Measurements from ENCODE around the gene FYB1.
A peak's percentile ranks its signal among the peaks of the same experiment; 100 is the strongest.

Gene FYB1

GRCh38 chr5:39146831-39147540, 72.4 kb downstream of the FYB1 start:
- WGBS, result 100% methylated on average over 1 of the region's 4 CpGs

GRCh38 chr5:39143151-39143860, 76.1 kb downstream of the FYB1 start:
- Histone ChIP-seq H3K18ac (ENCODE audit: low read depth in 1 of 2, low read length in 2 of 2) (no peak overlapping the region), H2AFZ (ENCODE audit: low read depth, low read length) (no peak overlapping the region), H3K27ac (ENCODE audit: low read length, poor library complexity, severe bottlenecking) (no peak overlapping the region), H2BK12ac (ENCODE audit: low read length in 2 of 2) (no peak overlapping the region), H3K4me2 (ENCODE audit: low read length, poor library complexity, severe bottlenecking) (no peak overlapping the region), H3K4me1 (ENCODE audit: control insufficient read depth, insufficient read depth, low read depth, low read length) (no peaks in the 10 kb centered on the region), H3K14ac (ENCODE audit: low read length in 2 of 2) (no peak overlapping the region), H3K4ac (ENCODE audit: low read depth in 1 of 2, low read length in 2 of 2) (no peak overlapping the region), H3K36me3 (ENCODE audit: control insufficient read depth in 1 of 2, insufficient read depth in 2 of 2, low read depth in 1 of 2, low read length in 2 of 2) (no peaks in the 10 kb centered on the region), H2AK5ac (ENCODE audit: low read length, severe bottlenecking) (no peak overlapping the region), H4K8ac (ENCODE audit: low read length) (no peak overlapping the region), H3K27me3 (ENCODE audit: control insufficient read depth in 1 of 2, insufficient read depth in 1 of 2, low read length in 2 of 2) (no peaks in the 10 kb centered on the region), H2BK120ac (ENCODE audit: low read depth, low read length) (no peak overlapping the region), H4K91ac (ENCODE audit: low read length) (no peak overlapping the region), H3K23ac (ENCODE audit: low read length in 2 of 2) (no peak overlapping the region), H2BK5ac (ENCODE audit: low read depth, low read length, poor library complexity, severe bottlenecking) (no peak overlapping the region), H3K4me3 (ENCODE audit: insufficient read depth in 1 of 2, low read depth in 1 of 2, low read length in 2 of 2) (no peak overlapping the region), H2BK15ac (ENCODE audit: low read depth, poor library complexity, severe bottlenecking) (no peak overlapping the region), H3K9ac (ENCODE audit: low read length) (no peak overlapping the region), H3K79me1 (replicated peaks; ENCODE audit: low read length, poor library complexity, severe bottlenecking) (no peaks in the 10 kb centered on the region), H3K9me3 (ENCODE audit: control insufficient read depth, low read length) (no peaks in the 10 kb centered on the region)
- DNase-seq, result no peak
- WGBS, result 84% methylated on average over 2 of the region's 3 CpGs

More at GRCh38 chr5:39146831-39147540, 72.4 kb downstream of the FYB1 start:
- Histone ChIP-seq H3K27ac (ENCODE audit: low read length, poor library complexity, severe bottlenecking) (no peak overlapping the region), H4K8ac (ENCODE audit: low read length) (no peak overlapping the region), H3K9ac (ENCODE audit: low read length) (no peak overlapping the region), H3K36me3 (ENCODE audit: control insufficient read depth in 1 of 2, insufficient read depth in 2 of 2, low read depth in 1 of 2, low read length in 2 of 2) (no peaks in the 10 kb centered on the region), H3K4me3 (ENCODE audit: insufficient read depth in 1 of 2, low read depth in 1 of 2, low read length in 2 of 2) (no peak overlapping the region), H3K79me1 (replicated peaks; ENCODE audit: low read length, poor library complexity, severe bottlenecking) (no peaks in the 10 kb centered on the region), H4K91ac (ENCODE audit: low read length) (no peak overlapping the region), H3K18ac (ENCODE audit: low read depth in 1 of 2, low read length in 2 of 2) (no peak overlapping the region), H3K9me3 (ENCODE audit: control insufficient read depth, low read length) (no peaks in the 10 kb centered on the region), H3K4me1 (ENCODE audit: control insufficient read depth, insufficient read depth, low read depth, low read length) (no peaks in the 10 kb centered on the region), H3K27me3 (ENCODE audit: control insufficient read depth in 1 of 2, insufficient read depth in 1 of 2, low read length in 2 of 2) (no peaks in the 10 kb centered on the region), H2AK5ac (ENCODE audit: low read length, severe bottlenecking) (no peak overlapping the region), H3K23ac (ENCODE audit: low read length in 2 of 2) (no peak overlapping the region), H3K14ac (ENCODE audit: low read length in 2 of 2) (no peak overlapping the region), H2BK15ac (ENCODE audit: low read depth, poor library complexity, severe bottlenecking) (no peak overlapping the region), H3K4me2 (ENCODE audit: low read length, poor library complexity, severe bottlenecking) (no peak overlapping the region), H2BK5ac (ENCODE audit: low read depth, low read length, poor library complexity, severe bottlenecking) (no peak overlapping the region), H2BK120ac (ENCODE audit: low read depth, low read length) (no peak overlapping the region), H3K4ac (ENCODE audit: low read depth in 1 of 2, low read length in 2 of 2) (no peak overlapping the region), H2AFZ (ENCODE audit: low read depth, low read length) (no peak overlapping the region), H2BK12ac (ENCODE audit: low read length in 2 of 2) (no peak overlapping the region)
- DNase-seq, result no peak

DNA sequence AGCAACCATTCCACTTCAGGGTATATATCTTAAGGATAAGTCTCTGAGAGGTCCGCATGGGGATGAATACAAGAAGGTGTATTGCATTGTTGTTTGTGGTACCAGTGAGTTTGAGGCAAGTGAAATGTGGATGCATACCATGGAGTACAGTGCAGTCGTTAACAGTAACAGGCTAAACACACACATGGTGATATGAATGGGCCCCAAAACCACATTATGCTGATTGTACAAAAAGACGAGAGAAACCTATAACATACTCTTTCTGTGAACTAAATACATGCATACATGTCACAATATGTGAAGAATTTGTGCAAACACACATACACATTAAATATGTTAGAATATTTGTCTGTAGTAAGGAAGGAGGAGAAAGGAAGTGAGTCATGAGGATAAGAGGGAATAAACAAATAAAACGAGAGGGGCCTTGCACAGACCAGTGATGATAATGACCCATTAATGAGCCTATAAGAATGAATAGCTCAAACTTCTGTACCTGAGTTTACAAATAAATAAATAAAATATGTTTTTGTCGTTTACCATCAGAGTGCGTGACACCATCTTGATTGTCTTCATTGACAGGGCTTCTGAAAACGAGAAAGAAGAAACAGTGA, 78.7 kb downstream of the FYB1 start:
- no peak overlapping the region for H2BK12ac ChIP-seq (ENCODE audit: low read length in 2 of 2)
- WGBS, result 83% methylated on average over 4 of the region's 7 CpGs
- DNase-seq, result peak; percentile 29
- no peak overlapping the region for H2BK15ac ChIP-seq (ENCODE audit: low read depth, poor library complexity, severe bottlenecking)
- no peak overlapping the region for H3K9ac ChIP-seq (ENCODE audit: low read length)
- no peak overlapping the region for H2AFZ ChIP-seq (ENCODE audit: low read depth, low read length)
- no peak overlapping the region for H3K14ac ChIP-seq (ENCODE audit: low read length in 2 of 2)
- H3K18ac ChIP-seq (ENCODE audit: low read depth in 1 of 2, low read length in 2 of 2), result no peak overlapping the region
- H3K4me2 ChIP-seq (ENCODE audit: low read length, poor library complexity, severe bottlenecking), result no peak overlapping the region
- H4K8ac ChIP-seq (ENCODE audit: low read length), result no peak overlapping the region
- no peaks in the 10 kb centered on the region for H3K79me1 ChIP-seq (replicated peaks; ENCODE audit: low read length, poor library complexity, severe bottlenecking)
- no peaks in the 10 kb centered on the region for H3K9me3 ChIP-seq (ENCODE audit: control insufficient read depth, low read length)
- no peak overlapping the region for H2BK120ac ChIP-seq (ENCODE audit: low read depth, low read length)
- H3K23ac ChIP-seq (ENCODE audit: low read length in 2 of 2), result no peak overlapping the region
- no peak overlapping the region for H3K4ac ChIP-seq (ENCODE audit: low read depth in 1 of 2, low read length in 2 of 2)
- no peak overlapping the region for H2AK5ac ChIP-seq (ENCODE audit: low read length, severe bottlenecking)
- no peak overlapping the region for H3K27ac ChIP-seq (ENCODE audit: low read length, poor library complexity, severe bottlenecking)
- H4K91ac ChIP-seq (ENCODE audit: low read length), result no peak overlapping the region
- no peak overlapping the region for H3K4me3 ChIP-seq (ENCODE audit: insufficient read depth in 1 of 2, low read depth in 1 of 2, low read length in 2 of 2)
- no peaks in the 10 kb centered on the region for H3K27me3 ChIP-seq (ENCODE audit: control insufficient read depth in 1 of 2, insufficient read depth in 1 of 2, low read length in 2 of 2)
- H2BK5ac ChIP-seq (ENCODE audit: low read depth, low read length, poor library complexity, severe bottlenecking), result no peak overlapping the region
- no peaks in the 10 kb centered on the region for H3K4me1 ChIP-seq (ENCODE audit: control insufficient read depth, insufficient read depth, low read depth, low read length)
- H3K36me3 ChIP-seq (ENCODE audit: control insufficient read depth in 1 of 2, insufficient read depth in 2 of 2, low read depth in 1 of 2, low read length in 2 of 2), result no peaks in the 10 kb centered on the region

DNA sequence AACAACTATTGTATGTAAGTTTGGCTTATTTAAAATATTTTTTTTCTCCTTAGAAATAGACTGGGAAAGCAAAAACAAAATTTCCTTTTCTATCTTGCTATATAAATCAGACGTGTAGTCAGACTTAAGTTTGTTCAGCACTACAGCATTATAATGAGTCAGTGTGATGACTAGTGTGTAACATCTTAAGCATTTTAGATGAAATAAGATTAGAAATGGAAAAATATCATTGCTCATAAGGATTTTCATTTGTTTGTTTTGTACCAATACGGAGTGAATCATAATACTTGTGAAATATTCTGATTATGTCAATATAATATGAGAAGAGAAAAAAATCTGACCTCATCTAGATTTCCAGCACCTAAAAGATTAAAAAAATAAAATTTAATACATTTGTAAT, 80.5 kb downstream of the FYB1 start:
- Histone ChIP-seq H3K4me1 (ENCODE audit: control insufficient read depth, insufficient read depth, low read depth, low read length) (no peaks in the 10 kb centered on the region), H2BK15ac (ENCODE audit: low read depth, poor library complexity, severe bottlenecking) (no peak overlapping the region), H3K79me1 (replicated peaks; ENCODE audit: low read length, poor library complexity, severe bottlenecking) (no peaks in the 10 kb centered on the region), H3K4me3 (ENCODE audit: insufficient read depth in 1 of 2, low read depth in 1 of 2, low read length in 2 of 2) (no peak overlapping the region), H2BK120ac (ENCODE audit: low read depth, low read length) (no peak overlapping the region), H3K23ac (ENCODE audit: low read length in 2 of 2) (no peak overlapping the region), H3K9me3 (ENCODE audit: control insufficient read depth, low read length) (no peaks in the 10 kb centered on the region), H3K27me3 (ENCODE audit: control insufficient read depth in 1 of 2, insufficient read depth in 1 of 2, low read length in 2 of 2) (no peaks in the 10 kb centered on the region), H3K18ac (ENCODE audit: low read depth in 1 of 2, low read length in 2 of 2) (no peak overlapping the region), H3K36me3 (ENCODE audit: control insufficient read depth in 1 of 2, insufficient read depth in 2 of 2, low read depth in 1 of 2, low read length in 2 of 2) (no peaks in the 10 kb centered on the region), H3K4me2 (ENCODE audit: low read length, poor library complexity, severe bottlenecking) (no peak overlapping the region), H3K14ac (ENCODE audit: low read length in 2 of 2) (no peak overlapping the region), H4K8ac (ENCODE audit: low read length) (no peak overlapping the region), H2AK5ac (ENCODE audit: low read length, severe bottlenecking) (no peak overlapping the region), H2BK5ac (ENCODE audit: low read depth, low read length, poor library complexity, severe bottlenecking) (no peak overlapping the region), H2AFZ (ENCODE audit: low read depth, low read length) (no peak overlapping the region), H2BK12ac (ENCODE audit: low read length in 2 of 2) (no peak overlapping the region), H3K9ac (ENCODE audit: low read length) (peak overlapping the region; percentile 77), H4K91ac (ENCODE audit: low read length) (no peak overlapping the region), H3K4ac (ENCODE audit: low read depth in 1 of 2, low read length in 2 of 2) (no peak overlapping the region), H3K27ac (ENCODE audit: low read length, poor library complexity, severe bottlenecking) (no peak overlapping the region)
- DNase-seq, result peak; percentile 52
- WGBS, result no CpG with 5 or more reads among the region's 2 CpGs
